Uterus (tissue), 2 donors: Measurements from ENCODE around the gene TIMM10B.

Experiments
- CTCF ChIP-seq, 4 experiments: fragments of 200-600 bp in 2 of 4; fragments of 450-650 bp in 2 of 4; sonication (generic) in 2 of 4; IDR thresholded peaks; one replicate each; pipeline ENCODE4 v1.5.1; 2016 to 2019; ENCODE audit warnings: antibody characterized with exemption in 4 of 4, mild to moderate bottlenecking in 2 of 4, moderate library complexity in 1 of 4
- POLR2A ChIP-seq, 2 donors: fragments of 450-650 bp; IDR thresholded peaks; one replicate each; pipeline ENCODE4 v1.6.1; 2016; ENCODE audit warnings: antibody characterized with exemption in 2 of 2, mild to moderate bottlenecking in 1 of 2, moderate library complexity in 1 of 2

DNA sequence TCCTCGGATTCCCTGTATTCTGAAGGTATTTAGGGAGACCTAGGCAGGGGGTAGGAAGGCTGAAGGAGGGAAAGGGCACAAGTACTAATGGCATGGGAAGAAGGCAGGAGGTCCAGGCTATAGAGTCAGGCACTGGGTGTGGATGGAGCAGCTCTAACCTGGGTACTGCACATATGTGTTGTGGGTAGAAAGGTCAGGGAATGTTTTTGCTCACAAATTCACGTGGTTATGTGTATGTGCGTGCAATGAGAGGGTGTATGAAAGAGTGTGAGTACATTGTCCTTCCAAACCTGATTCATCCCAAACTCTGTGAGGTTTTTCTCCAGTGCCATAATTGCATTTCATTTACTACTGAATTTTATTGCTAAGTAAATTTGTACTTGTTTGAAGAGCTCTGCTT is 39.0 kb downstream of the TIMM10B start:
- TF ChIP-seq CTCF (IDR thresholded peaks at IDR 0.05) (no peak), POLR2A (IDR thresholded peaks at IDR 0.05) (no peak)
